Esophagus muscularis mucosa (tissue), 4 donors: ENCODE data around the gene DNAL1. TPM values are rescaled to one million over a fixed set of nuclear protein-coding genes. Genes with fewer than 3 reads are reported as not detected.

Source experiments
- DNase-seq: peaks from one replicate; pipeline ENCODE4 v3.0.0-alpha.2; 2017; ENCODE audit errors: extremely low spot score
- H3K27ac ChIP-seq, 4 donors: fragments of 200-600 bp; sonication (generic); replicated peaks in 1 of 4; 1 replicate in 3 of 4; 2 replicates in 1 of 4; pipeline ENCODE4 v1.5.1; 2016 to 2019; ENCODE audit warnings: mild to moderate bottlenecking in 1 of 4
- H3K27me3 ChIP-seq, 4 donors: fragments of 200-600 bp; sonication (generic); one replicate each; pipeline versions ENCODE4 v1.5.1 to v1.6.0; 2016 to 2019
- H3K36me3 ChIP-seq, 4 donors: fragments of 200-600 bp; sonication (generic); one replicate each; pipeline ENCODE4 v1.5.1; 2016 to 2019
- H3K4me1 ChIP-seq, 4 donors: fragments of 200-600 bp; sonication (generic); one replicate each; pipeline ENCODE4 v1.5.1; 2016 to 2019
- H3K4me3 ChIP-seq, 4 donors: fragments of 200-600 bp; sonication (generic); 1 replicate in 2 of 4; 2 replicates in 2 of 4; pipeline ENCODE4 v1.5.1; 2016 to 2019; ENCODE audit warnings: mild to moderate bottlenecking in 4 of 4, moderate library complexity in 1 of 4
- H3K9me3 ChIP-seq, 4 donors: fragments of 200-600 bp; sonication (generic); 1 replicate in 3 of 4; 2 replicates in 1 of 4; pipeline ENCODE4 v1.5.1; 2016 to 2019
- EP300 ChIP-seq: sonication (generic); formaldehyde crosslinking; IDR thresholded peaks from one replicate; pipeline ENCODE4 v1.6.1; 2017; ENCODE audit warnings: antibody characterized with exemption
- POLR2A ChIP-seq: fragments of 450-650 bp; IDR thresholded peaks from one replicate; pipeline ENCODE4 v1.6.1; 2017; ENCODE audit warnings: antibody characterized with exemption, moderate library complexity, mild to moderate bottlenecking, low read depth
- POLR2AphosphoS5 ChIP-seq, 2 donors: sonication (generic); formaldehyde crosslinking; IDR thresholded peaks; one replicate each; pipeline ENCODE4 v1.6.1; 2017; ENCODE audit warnings: antibody characterized with exemption in 2 of 2
- WGBS: methylation state at CpG from one replicate; pipeline ENCODE4 v1.1.5; 2018; 5-methylcytosine and 5-hydroxymethylcytosine counted together
- intact Hi-C: fragments of 100-400 bp; cut with DNase I; formaldehyde crosslinking; loops from one replicate; pipeline ENCODE4 v1.15.1; 2023
- total RNA-seq, 4 donors: library from RNA; depleted of rRNA; stranded (reverse); fragments of >200 nt; gene quantifications; one replicate each; pipeline versions ENCODE4 v1.1.0 to v1.2.1, GENCODE V29; 2016
- TF ChIP-seq, protein P1 (sequence below), 3 experiments: fragments of 200-600 bp in 2 of 3; fragments of 450-650 bp in 1 of 3; sonication (generic) in 2 of 3; IDR thresholded peaks; one replicate each; pipeline ENCODE4 v1.5.1; 2017 to 2019; ENCODE audit warnings: antibody characterized with exemption in 3 of 3, mild to moderate bottlenecking in 2 of 3, moderate library complexity in 1 of 3

Gene DNAL1
- total RNA-seq, 4 donors from 2014 or later: 6.2 to 13.7 (median 10.4) TPM

DNA sequence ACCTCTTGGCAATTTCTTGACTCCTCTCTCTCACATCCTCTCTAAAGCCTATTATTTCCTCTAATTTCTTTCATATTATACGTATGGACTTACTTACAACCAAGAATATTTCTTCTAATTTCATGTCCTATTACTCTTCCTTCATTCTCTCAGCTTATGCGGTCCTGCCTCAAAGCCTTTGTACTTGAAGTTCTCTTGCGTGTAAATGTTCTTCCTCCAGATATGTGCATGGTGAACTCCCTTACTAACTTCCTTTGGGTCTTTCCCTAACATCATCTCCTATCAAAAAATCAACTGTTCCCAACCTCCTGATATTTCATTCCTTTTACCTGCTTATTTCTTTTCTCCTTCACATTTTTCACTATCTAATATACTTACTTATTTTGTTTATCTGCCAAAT is 23.1 kb downstream of the DNAL1 start:
- H3K27ac ChIP-seq: no peak overlapping the region
- 87% methylated on average over 3 of the region's 3 CpGs for WGBS
- no peak overlapping the region for H3K4me3 ChIP-seq
- TF ChIP-seq POLR2AphosphoS5 (IDR thresholded peaks at IDR 0.05): no peak
- TF ChIP-seq POLR2A: no peak
- no peak for TF ChIP-seq EP300
- TF ChIP-seq, protein P1, sequence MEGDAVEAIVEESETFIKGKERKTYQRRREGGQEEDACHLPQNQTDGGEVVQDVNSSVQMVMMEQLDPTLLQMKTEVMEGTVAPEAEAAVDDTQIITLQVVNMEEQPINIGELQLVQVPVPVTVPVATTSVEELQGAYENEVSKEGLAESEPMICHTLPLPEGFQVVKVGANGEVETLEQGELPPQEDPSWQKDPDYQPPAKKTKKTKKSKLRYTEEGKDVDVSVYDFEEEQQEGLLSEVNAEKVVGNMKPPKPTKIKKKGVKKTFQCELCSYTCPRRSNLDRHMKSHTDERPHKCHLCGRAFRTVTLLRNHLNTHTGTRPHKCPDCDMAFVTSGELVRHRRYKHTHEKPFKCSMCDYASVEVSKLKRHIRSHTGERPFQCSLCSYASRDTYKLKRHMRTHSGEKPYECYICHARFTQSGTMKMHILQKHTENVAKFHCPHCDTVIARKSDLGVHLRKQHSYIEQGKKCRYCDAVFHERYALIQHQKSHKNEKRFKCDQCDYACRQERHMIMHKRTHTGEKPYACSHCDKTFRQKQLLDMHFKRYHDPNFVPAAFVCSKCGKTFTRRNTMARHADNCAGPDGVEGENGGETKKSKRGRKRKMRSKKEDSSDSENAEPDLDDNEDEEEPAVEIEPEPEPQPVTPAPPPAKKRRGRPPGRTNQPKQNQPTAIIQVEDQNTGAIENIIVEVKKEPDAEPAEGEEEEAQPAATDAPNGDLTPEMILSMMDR (IDR thresholded peaks at IDR 0.05): no peak
- no peaks in the 10 kb centered on the region for H3K4me1 ChIP-seq
- H3K27me3 ChIP-seq: no peaks in the 10 kb centered on the region
- intact Hi-C loops: no loop called here
- H3K9me3 ChIP-seq: no peaks in the 10 kb centered on the region
- H3K36me3 ChIP-seq: peaks cover 0 to 40% (median 6%) of the 10 kb centered on the region in 4 donors
- DNase-seq: no peak

GRCh38 chr14:73674986-73675385 is 30.2 kb downstream of the DNAL1 start:
- TF ChIP-seq POLR2AphosphoS5 (IDR thresholded peaks at IDR 0.05): no peak
- Histone ChIP-seq H3K9me3 (no peaks in the 10 kb centered on the region), H3K36me3 (peaks cover 0 to 49% (median 20%) of the 10 kb centered on the region in 4 donors), H3K4me3 (no peak overlapping the region), H3K27me3 (no peaks in the 10 kb centered on the region), H3K27ac (no peak overlapping the region), H3K4me1 (no peaks in the 10 kb centered on the region)
- intact Hi-C loops: no loop called here
- no peak for DNase-seq
- 97% methylated on average over 3 of the region's 3 CpGs for WGBS

- TF ChIP-seq POLR2AphosphoS5 (IDR thresholded peaks at IDR 0.05) (no peak), POLR2A (no peak)
- H3K36me3 ChIP-seq: peaks cover 0 to 29% (median 15%) of the 10 kb centered on the region in 4 donors
- H3K27me3 ChIP-seq: no peaks in the 10 kb centered on the region
- no peak overlapping the region for H3K4me3 ChIP-seq
- intact Hi-C loops: no loop called here
- no peaks in the 10 kb centered on the region for H3K4me1 ChIP-seq
- H3K27ac ChIP-seq: no peak overlapping the region
- H3K9me3 ChIP-seq: no peaks in the 10 kb centered on the region
- DNase-seq: no peak
- 97% methylated on average over 4 of the region's 4 CpGs for WGBS
These were observed 33.9 kb downstream of the DNAL1 start for GRCh38 chr14:73678698-73679097.

GRCh38 chr14:73680821-73681220 is 36.0 kb downstream of the DNAL1 start:
- Histone ChIP-seq H3K4me3 (no peak overlapping the region), H3K4me1 (no peaks in the 10 kb centered on the region), H3K9me3 (no peaks in the 10 kb centered on the region), H3K27ac (no peak overlapping the region), H3K27me3 (no peaks in the 10 kb centered on the region), H3K36me3 (peaks cover 0 to 13% (median 3%) of the 10 kb centered on the region in 4 donors)
- TF ChIP-seq POLR2A (no peak), EP300 (no peak), POLR2AphosphoS5 (IDR thresholded peaks at IDR 0.05) (no peak)
- TF ChIP-seq, protein P1 (IDR thresholded peaks at IDR 0.05): no peak
- WGBS: 89% methylated on average over 5 of the region's 5 CpGs
- no peak for DNase-seq
- intact Hi-C loops: no loop called here

DNA sequence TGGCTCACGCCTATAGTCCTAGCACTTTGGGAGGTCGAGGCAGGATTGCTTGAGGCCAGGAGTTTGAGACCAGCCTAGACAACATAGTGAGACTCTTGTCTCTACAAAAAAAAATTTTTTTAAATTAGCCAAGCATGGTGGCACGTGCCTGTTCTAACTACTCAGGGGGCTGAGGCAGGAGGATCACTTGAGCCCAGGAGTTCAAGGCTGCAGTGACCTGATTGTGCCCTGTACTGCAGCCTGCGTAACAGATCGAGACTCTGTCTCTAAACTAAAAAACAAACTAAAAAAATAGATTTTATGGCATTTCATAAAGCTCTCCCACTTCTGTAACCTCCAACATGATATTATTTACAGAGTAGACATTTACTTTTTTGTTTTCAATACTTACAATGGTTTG is 39.8 kb downstream of the DNAL1 start:
- Histone ChIP-seq H3K9me3 (no peaks in the 10 kb centered on the region), H3K36me3 (peaks cover 3 to 30% (median 21%) of the 10 kb centered on the region in 4 donors), H3K4me1 (no peaks in the 10 kb centered on the region), H3K27me3 (no peaks in the 10 kb centered on the region), H3K4me3 (no peak overlapping the region), H3K27ac (no peak overlapping the region)
- TF ChIP-seq POLR2A: no peak
- TF ChIP-seq POLR2AphosphoS5 (IDR thresholded peaks at IDR 0.05): no peak
- TF ChIP-seq EP300: no peak
- TF ChIP-seq, protein P1 (IDR thresholded peaks at IDR 0.05): no peak
- intact Hi-C loops: no loop called here
- 96% methylated on average over 5 of the region's 5 CpGs for WGBS
- no peak for DNase-seq

DNA sequence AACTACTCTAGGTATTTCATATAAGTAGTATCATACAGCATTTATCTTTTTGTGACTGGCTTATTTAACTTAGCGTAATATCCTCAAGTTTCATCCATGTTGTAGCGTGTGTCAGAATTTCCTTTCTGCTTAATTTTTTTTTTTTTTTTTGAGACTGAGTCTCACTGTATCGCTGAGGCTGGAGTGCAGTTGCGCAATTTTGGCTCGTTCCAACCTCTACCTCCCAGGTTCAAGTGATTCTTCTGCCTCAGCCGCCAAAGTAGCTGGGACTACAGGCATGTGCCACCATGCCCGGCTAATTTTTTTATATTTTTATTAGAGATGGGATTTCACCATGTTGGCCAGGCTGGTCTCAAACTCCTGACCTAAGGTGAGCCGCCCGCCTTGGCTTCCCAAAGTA is 40.5 kb downstream of the DNAL1 start:
- no peak overlapping the region for H3K4me3 ChIP-seq
- no peaks in the 10 kb centered on the region for H3K27me3 ChIP-seq
- TF ChIP-seq POLR2A (no peak), EP300 (no peak), POLR2AphosphoS5 (IDR thresholded peaks at IDR 0.05) (no peak)
- TF ChIP-seq, protein P1 (IDR thresholded peaks at IDR 0.05): no peak
- H3K36me3 ChIP-seq: peaks cover 4 to 37% (median 24%) of the 10 kb centered on the region in 4 donors
- intact Hi-C loops: no loop called here
- H3K27ac ChIP-seq: no peak overlapping the region
- no peak for DNase-seq
- no peaks in the 10 kb centered on the region for H3K9me3 ChIP-seq
- WGBS: 94% methylated on average over 9 of the region's 9 CpGs
- no peaks in the 10 kb centered on the region for H3K4me1 ChIP-seq
